NCI-H226 (cell line): ENCODE data around the gene IGSF21.

Experiments
- DNase-seq: peaks from one replicate; pipeline ENCODE4 v3.0.0-alpha.2; 2015

Gene IGSF21

DNA sequence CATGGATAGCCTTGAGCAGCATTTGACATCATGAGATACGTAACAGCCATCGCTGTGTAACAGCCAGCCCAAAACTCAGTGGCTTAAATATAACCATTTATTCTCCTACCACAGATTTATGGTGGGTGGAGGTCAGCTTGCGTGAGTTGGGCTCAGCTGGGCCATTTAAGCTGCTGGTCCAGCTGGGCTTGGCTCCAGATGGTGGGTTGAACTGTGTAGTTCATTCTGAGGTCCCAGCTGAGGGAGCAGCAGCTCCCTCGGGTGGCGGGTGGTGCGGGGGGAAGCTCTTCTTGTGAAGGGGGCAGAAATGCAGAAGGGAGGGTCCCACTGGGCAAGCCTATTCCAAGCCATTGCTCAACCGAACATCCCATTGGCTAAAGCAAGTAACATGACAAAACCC, 75.9 kb downstream of the IGSF21 start:
- no peak for DNase-seq

DNA sequence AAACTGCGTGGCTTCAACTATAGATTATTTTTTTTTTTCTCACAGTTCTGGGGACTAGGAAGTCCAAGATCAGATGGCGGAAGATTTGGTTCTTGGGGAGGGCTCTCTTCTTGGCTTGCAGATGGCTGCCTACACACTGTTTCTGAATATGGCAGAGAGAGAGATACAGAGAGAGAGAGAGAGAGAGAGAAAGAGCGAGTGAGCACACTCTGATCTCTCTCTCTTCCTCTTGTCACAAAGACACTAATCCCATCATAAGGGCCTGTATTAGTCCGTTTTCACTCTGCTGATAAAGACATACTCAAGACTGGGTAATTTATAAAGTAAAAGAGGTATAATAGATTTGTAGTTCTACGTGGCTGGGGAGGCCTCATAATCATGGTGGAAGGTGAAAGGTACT, 79.5 kb downstream of the IGSF21 start:
- no peak for DNase-seq

DNA sequence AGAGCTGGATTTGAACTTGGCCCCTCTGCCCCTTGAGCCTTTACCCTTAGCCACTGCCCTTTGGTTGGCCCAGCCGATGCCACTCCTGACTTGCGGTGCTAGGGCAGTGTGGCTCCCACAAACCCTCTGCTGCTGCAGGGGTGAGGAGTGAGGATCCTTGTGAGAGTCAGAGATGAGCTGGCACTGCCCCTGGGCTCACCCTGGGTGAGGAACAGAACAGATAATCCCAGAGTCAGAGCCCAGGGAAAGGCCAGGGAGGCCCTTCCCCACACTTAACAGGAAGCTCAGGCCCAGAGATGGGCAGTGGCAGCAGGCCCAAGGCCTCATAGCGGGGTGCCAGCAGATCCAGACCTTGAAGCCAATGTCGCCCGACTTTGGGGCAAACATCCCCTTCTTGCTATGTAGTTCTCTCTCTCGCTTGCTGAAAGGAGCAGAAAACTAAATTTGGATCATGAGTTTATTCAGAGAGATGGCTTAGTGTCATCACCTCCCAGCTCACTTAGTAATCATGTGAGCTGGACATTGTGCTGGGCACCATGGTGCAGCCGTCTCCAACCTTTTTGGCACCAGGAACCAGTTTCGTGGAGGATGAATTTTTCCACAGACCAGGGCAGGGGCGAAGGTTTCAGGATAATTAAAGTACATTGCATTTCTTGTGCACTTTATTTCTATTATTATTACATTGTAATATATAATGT, 81.4 kb downstream of the IGSF21 start:
- DNase-seq = no peak

DNA sequence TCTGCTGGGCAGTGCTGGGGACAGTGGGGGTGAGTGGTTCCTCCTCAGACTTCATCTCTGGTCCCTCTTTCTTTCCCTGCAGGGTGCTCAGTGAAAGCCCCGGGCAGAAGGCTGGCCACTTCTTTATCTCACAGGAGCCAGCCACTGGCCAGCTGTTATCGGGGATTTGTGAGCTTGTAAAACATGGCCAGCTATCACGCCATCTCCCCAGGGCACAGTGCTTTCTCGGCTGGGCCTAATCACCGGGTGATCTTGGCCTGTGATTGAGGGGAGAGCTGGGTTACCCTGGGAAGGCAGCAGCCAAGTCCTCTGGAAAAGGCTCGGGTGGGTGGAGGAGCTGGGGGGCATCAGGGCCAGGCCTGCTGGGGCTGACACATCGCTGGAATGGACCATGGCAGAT, 83.0 kb downstream of the IGSF21 start:
- DNase-seq = no peak

DNA sequence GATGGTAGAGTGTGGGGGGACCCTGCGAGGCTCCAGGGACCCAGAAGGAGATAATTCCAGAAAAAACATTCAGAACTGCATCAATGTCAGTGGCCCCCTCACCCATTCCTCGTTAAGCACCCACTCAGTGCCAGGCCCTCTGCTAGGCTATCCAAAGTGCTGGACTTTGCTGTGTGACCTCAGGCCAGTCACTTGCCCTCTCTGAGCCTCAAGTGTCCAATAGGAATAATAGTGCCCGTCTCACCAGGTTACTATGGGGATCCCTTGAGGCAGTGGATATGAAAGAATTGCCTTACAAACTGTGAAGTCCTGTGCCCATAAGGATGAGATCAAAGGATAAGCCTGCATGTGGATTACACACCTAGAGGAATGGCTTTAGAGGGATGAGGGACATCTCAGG, 83.4 kb downstream of the IGSF21 start:
- no peak for DNase-seq

DNA sequence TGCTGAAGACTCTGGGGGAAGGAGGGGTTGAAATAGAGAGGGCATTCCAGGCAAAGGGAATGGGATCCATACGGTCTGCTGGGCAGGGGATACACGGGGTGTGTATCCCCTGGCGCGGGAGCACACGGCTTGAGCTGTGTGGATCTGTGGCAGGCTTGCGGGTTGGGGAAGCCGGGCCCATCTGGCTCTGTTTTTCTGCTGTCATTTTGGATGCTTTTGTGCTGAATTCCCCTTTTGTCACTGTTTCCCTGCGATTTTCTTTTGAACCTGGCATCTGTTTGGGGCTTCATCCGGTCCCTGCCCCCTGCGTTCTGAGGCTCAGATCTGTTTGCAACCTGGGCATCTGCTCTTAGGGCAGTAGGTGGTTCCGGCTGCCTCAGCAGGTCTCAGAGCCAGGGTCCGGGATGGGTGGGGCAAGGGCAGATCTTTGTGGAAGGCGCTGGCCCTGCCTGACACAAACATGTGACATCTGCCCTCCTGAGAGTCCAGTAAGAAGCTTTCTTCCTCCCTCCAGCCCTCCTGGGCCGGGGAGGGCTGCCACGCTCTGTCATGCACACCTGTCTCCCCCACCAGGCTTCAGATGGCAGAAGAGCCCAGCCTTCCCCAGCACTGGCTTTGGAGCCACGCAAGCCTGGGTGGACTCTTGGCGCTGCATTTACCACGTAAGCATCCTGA, 84.0 kb downstream of the IGSF21 start:
- no peak for DNase-seq

DNA sequence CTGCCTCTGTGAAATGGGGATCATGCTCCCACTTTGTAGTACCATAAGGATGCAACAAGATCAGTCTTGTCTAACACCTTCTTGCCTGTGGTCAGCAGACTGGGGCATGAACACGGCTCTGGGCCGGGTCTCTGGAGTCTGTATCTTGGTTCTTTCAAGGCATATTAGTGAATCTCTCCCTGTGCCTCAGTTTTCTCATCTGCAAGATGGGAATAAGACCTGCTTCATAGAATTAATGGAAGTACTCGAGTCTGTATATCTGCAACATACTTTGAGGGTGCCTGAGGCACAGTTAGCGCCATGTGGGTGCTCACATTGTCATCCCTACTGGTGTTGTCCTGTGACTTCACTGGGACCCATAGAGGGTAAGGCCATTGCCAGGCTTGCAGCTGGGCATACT, 84.6 kb downstream of the IGSF21 start:
- no peak for DNase-seq

DNA sequence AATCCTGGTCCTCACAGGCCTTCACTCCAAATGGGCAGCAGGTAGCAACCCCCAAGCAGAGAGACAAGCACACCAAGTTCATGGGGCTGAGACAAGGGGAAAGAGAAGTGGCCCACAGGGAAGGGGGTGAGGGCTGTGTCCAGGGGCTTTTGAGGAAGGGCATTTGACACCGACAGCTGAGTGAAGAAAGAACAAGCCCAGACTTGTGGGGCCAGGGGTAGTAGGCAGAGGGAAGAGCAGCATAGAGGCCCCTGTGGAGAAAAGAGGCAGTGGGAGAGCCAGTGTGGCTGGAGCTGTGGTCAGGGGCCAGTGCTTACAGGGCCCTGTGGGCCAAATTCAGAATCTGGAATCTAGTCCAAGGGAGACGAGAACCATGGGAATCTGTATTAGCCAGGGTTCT, 85.4 kb downstream of the IGSF21 start:
- DNase-seq = no peak

DNA sequence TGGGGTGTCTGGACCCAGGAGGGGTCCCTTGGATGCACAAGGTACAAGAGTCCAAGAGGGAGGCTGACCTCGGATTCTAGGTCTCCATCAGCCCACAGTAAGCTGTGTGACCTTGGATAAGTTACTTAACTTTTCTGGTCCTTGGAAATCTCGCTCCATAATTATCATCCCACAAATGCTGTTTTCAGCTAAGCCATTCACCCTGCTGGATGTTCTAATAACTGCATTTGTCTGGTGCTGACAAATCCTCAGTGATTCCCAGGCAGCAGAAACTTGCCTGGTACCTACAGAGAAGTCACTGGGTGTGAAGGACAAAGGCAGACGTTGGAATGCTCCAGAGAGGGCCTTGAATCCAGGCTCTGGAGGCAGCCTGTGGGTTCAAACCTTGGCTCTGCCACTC, 89.7 kb downstream of the IGSF21 start:
- DNase-seq = no peak

DNA sequence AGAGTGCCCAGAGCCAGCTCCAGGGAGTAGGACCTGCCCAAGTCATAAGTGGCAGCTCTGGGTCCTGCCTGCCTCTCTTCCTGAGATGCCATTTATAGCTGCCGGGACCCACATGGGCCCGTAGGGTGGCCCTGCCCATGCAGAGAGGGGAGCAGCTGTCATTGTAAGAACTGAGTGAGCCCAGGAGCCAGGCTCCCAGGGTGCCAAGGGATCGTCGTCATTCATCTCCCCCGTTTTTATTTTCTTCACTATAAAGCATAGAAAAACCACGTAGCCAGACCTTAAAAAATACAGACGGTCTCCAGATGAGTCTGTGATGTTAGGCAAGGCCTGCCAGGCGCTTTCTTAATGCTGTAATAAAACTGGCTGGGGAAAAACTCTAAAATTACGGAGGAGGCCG, 90.7 kb downstream of the IGSF21 start:
- DNase-seq = no peak

DNA sequence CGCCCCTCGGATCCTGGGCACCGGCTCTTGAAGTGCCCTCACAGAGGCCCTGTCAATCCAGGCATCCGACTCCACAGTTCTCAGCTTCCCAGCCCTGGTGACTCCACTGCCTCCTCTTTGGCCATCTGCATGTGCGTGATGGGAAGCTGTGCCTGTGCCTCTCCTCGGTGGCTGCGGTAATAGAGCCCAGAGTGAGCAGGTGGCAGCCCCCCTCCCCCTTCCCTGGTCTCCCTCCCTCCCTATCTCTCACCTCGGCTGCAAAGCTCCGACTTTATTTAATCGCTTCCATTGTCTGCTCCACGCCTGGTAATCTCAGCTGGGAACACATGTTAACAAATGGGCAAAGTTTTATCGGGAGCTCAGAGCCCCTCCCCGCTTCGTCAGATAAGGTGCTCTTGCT, 91.9 kb downstream of the IGSF21 start:
- no peak for DNase-seq

DNA sequence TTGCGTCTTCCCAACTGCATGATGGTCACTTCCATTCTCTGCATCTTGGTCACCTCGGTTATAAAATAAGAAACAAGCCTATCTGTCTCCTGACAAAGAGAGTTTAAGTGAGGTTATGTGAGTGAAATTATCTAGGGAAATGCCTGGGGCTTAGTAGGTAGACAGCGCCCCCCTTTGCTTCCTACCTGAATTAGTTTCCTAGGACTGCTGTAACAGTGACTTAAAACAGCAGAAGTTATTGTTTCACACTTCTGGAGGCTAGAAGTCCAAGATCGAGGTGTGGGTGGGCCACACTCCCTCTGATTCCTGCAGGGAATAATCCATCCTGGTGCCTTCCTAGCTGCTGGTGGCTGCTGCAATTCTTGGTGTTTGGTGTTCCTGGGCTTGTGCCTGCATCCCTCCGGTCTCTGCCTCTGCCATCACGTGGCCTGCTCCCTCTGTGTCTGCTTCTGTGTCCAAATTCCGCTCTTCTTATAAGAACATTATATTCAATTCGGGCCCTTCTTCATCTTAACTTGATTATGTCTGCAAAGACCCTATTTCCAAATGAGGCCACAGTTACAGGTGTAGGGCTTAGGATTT, 92.6 kb downstream of the IGSF21 start:
- DNase-seq = no peak

DNA sequence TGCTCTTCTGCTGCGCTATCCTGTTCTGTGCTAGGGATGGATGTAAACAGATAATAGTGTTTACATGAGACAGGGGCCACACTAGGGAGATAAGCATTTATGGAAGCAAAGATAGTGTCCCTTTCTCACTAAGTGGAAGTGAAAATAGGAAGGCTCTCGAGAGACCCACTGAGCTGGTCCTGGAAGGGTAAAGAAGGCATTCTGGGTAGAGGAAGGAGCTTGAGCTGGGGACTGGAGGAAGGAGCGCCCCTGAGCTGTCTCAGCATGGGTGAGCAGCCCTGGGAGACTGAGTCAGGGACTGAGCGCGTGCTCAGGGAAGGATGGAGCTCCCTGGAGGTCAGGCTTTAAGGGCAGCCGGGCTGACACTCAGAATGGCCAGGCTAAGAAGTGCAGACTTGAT, 93.3 kb downstream of the IGSF21 start:
- no peak for DNase-seq

DNA sequence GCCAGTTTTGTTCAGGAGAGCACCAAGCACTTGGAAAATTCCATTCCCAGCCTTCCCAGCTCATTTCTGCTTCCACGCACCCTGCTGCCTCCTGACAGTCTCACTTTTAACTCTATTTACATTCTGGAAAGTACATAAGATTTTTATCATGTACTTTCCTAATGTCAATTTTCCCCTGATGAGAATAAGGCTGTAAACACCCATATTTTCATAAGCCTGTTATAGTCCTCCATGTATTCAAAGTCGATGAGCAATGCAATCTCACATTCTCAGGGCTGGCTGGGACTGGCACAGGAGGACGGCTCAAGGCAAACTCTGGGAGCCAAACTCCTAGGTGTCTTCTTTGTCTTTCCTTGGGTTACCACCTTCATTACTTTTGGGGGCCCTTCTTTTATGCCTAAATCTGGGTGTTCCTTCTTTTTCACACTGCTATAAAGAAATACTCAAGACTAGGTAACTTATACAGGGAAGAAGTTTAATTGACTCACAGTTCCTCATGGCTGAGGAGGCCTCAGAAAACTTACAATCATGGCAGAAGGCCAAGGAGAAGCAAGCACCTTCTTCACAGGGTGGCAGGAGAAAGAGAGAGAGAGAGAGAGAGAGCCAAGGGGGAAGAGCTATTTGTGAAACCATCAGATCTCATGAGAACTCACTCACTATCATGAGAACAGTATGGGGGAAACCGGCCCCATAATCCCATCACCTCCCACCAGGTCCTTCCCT, 94.6 kb downstream of the IGSF21 start:
- DNase-seq = no peak

DNA sequence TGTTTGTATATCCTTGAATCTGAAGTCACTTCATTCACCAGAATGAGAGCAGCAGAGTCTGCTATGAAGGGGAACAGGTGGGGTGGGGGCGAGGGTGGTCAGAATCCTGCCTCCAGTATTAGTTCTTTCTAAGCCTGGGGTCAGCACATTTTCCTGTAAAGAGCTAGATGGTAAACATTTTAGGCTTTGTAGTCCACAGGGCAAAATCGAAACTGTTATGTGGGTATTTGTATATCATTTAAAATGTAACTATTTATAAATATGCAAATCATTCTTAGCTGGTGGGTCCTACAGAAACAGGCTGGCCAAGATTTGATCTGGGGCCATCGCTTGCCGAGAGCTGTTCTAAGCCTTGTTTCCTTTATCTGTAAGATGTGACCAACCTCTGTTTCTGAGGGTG, 96.0 kb downstream of the IGSF21 start:
- no peak for DNase-seq

DNA sequence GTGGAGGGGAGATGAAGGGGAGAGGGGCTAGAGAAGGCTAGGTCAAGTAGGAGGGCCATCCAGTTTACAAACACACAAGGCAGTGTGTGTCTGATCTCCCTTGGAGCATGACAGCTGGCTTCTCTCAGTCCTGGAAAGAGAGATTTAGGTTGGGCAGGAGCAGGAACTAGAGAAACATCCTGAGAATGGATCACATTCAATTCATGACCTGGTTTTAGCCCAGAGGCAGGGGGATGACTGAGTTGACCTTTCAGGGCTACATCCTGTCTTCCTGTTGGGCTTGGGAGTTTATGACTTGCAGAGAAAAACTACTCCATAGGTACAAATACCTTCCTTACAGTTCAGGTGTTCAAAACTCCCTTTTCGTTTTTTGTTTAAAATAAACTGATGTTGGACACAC, 97.0 kb downstream of the IGSF21 start:
- DNase-seq = no peak

DNA sequence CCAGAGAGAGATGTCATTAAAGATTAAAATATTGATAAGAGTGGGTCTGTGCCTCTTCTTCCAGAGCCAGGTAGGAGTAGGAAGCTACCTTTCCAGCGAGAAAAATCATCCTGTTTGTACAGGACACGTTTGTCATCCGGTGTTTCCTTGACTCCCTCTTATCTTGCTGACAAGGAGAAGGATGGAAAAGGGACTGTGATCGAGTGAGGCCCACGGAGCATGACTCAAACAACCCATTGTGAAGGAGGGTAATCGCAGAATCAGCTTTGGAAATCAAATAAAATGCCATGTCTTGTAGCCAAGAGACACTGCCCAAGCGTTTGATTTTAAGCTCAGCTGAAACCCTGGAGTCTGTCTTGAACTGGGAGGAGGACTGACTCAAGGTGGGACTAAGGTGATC, 97.7 kb downstream of the IGSF21 start:
- no peak for DNase-seq

DNA sequence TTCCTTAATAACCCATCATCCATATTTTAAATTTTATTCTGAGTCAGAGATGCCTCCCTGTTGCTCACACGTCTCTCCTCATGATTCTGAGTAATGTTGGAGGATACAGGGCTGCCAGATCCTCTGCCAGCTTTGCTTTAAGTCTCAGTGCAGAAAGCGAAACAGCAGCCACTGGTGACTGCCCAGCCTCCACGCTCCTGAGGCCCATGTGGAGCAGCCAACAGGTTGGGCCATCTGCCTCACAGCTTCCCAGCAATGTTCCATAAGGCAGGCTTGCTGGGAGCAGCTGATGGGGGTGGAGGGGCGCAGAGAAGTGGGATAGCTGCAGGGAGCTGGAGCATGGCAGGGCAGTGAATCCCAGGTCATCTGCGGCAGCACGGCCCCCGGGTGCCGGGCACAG, 104.2 kb downstream of the IGSF21 start:
- no peak for DNase-seq

DNA sequence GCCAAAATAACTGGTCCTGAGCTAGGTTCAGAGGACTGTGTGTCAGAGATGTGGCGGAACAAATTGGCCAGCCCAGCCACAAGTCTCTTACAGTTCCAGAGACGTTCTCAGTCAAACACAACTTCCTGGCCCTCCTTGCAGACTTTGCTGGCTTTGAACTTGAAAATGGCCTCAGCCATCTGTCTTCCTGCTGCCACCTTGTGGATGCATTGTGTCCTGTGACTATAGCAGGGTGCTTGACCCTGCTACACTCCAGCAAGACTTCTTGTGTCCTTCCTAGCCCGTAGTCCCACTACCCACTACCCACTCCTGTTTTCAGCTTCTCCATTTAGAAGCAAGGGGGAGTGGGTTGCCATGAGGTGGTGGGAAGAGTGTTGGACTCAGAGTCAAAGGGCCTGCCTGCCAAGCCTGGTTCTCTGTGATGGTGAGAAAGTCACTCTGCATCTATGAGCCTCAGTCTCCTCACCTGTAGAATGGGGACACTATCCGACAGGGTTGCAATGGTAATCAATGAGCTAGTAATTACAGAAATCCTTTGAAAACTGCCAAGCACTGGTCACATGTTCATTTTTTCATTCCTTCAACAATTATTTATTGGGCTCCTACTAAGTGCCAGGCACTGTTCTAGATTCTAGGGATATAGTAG, 109.9 kb downstream of the IGSF21 start:
- no peak for DNase-seq

DNA sequence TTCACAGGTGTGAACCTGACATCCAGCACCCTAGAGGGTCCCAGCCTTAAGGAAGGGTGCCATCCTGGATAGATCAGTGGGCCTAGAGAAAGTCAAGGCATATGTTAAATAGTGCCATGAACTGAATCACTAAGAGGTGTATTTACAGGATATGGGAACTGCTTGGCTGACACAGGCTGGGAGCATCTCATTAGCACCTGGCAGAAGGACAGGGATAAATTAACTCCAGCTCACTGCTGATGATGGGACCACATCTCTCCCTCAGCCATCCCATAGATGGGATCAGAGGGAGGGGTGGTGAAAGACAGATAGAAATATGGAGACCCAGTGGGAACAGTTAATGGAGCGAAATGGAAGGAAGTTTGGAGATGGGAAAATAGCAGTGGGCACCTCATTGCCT, 122.0 kb downstream of the IGSF21 start:
- no peak for DNase-seq

DNA sequence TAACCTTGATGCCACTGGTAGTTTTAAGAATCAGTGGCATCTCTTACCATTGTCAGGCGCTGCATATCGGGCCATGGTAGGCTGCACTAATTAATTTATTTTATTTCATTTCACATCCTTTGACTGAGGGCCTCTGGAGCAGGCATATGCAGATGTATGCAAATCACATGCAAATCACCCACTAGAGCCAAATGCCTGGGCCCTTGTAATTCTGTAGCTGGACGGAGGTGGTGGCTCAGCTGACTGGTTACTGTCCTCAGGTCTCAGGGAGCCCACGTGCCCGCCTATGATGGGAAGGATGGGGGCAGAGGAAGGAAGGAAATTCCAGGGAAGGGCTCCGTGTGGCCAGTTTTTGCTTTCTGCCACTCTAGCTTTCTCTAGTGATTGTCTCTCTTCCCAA, 122.7 kb downstream of the IGSF21 start:
- no peak for DNase-seq

DNA sequence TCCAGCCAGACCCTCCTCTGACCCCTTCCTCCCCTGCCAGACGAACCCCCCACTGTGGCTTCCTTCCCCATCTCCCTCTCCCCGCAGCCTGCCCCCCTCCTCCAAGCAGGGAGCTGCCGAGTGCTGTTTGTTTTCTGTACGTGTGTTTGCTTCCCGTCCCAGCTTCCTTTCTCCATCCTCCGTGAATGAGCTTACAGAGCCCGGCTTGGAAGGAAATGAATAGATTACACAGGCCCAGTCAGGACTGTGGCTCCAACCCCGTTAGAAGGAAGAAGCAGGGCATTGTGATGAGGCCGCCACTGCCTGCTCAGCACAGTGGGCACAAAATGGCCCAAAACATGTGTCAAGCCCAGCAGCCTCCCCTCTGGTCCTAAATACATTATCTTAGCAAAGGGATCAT, 123.2 kb downstream of the IGSF21 start:
- no peak for DNase-seq

DNA sequence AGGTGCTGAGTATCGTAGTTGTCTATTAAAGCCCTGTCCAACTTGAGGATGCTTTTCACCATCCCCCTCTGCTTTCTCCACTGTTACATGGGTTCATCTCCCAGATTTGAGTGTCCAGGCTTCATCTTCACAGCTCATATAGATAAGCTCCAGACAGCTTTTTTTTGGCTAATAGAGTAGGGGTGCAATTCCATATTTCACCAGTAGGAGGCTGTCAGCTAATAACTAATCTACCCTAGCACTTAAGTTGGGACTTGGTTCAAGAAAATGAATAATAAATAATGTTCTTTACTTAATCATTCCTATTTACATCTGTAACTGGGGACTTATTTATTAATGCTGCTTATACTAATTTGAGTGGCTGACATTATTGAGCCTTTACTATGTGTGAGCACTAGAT, 124.5 kb downstream of the IGSF21 start:
- no peak for DNase-seq
